K562 (cell line): ENCODE measurements around the gene ARHGEF38.

Experiments
- FOXA3 ChIP-seq, 2 experiments: fragments of 450-650 bp in 1 of 2; sonication (generic) in 1 of 2; formaldehyde crosslinking; IDR thresholded peaks in 1 of 2; conservative IDR thresholded peaks in 1 of 2; 2 replicates each; pipeline versions ENCODE4 v1.4.0 to v1.8.0; 2020 to 2022; ENCODE audit warnings: mild to moderate bottlenecking in 2 of 2, missing genetic modification reagents in 1 of 2
- MEF2D ChIP-seq: conservative IDR thresholded peaks from 2 replicates; pipeline ENCODE4 v1.6.1; 2016; ENCODE audit warnings: low read depth, missing genetic modification characterization, missing compliant biosample characterization
- NFRKB ChIP-seq: fragments of 450-650 bp; IDR thresholded peaks from 2 replicates; pipeline ENCODE4 v1.6.1; 2016; ENCODE audit warnings: low read depth
- PYGO2 ChIP-seq: fragments of 450-650 bp; IDR thresholded peaks from 2 replicates; pipeline ENCODE4 v1.6.1; 2016; ENCODE audit warnings: mild to moderate bottlenecking, missing genetic modification characterization, moderate library complexity, missing compliant biosample characterization
- RFX5 ChIP-seq: IDR thresholded peaks from 2 replicates; pipeline ENCODE4 v1.6.1; 2011; ENCODE audit warnings: low read depth, mild to moderate bottlenecking, improper control_type of control experiment, low read length
- SP2 ChIP-seq: IDR thresholded peaks from 2 replicates; pipeline ENCODE4 v1.6.1; 2011; ENCODE audit warnings: mild to moderate bottlenecking, low read depth, low read length, moderate library complexity; ENCODE audit not compliant: poor library complexity, severe bottlenecking; ENCODE audit errors: extremely low read depth
- ZNF134 ChIP-seq: fragments of 250-450 bp; sonication (Bioruptor Pico); conservative IDR thresholded peaks from 2 replicates; pipeline ENCODE4 v1.4.0; 2020
- ZNF407 ChIP-seq: fragments of 450-650 bp; IDR thresholded peaks from 2 replicates; pipeline ENCODE4 v1.6.1; 2016; ENCODE audit warnings: low read depth
- TF ChIP-seq, protein P1 (sequence below), 3 experiments: IDR thresholded peaks in 2 of 3; conservative IDR thresholded peaks in 1 of 3; 2 replicates each; pipeline ENCODE4 v1.5.1; 2011 to 2012; ENCODE audit warnings: low read length in 3 of 3, mild to moderate bottlenecking in 3 of 3, control low read depth in 2 of 3, improper control_type of control experiment in 1 of 3, inconsistent platforms in 1 of 3, low read depth in 1 of 3, mixed read lengths in 1 of 3, moderate library complexity in 1 of 3; ENCODE audit not compliant: insufficient read depth in 2 of 3
- TF ChIP-seq, protein P2 (sequence below): fragments of 200-800 bp; sonication (Bioruptor generic); IDR thresholded peaks from 2 replicates; pipeline ENCODE4 v1.6.1; 2017; ENCODE audit warnings: missing genetic modification characterization, missing compliant biosample characterization

DNA sequence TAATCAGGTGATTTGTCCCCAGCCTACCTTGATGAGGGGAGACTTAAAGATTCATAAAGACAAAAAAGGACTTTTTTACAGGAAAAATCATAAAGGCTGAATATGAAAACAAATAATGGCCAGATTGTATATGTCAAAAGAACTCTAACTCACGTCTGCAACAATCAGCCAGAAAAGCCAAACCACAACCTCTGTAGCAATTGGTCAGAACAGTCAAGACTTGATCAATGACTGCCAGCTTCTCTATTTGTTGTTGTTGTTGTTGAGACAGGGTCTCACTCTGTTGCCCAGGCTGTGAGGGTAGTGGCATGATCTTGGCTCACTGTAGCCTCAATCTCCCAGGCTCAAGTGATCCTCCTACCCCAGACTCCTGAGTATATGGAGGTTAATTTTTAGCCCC, 42.7 kb upstream of the ARHGEF38 start:
- no peak for TF ChIP-seq RFX5
- no peak for TF ChIP-seq FOXA3 (CRISPR knock-in tag; conservative IDR thresholded peaks at IDR 0.05 in 1 of 2, IDR thresholded peaks at IDR 0.05 in 1 of 2)
- TF ChIP-seq NFRKB = no peak
- TF ChIP-seq PYGO2 (tag) = no peak
- no peak for TF ChIP-seq SP2
- TF ChIP-seq, protein P1, sequence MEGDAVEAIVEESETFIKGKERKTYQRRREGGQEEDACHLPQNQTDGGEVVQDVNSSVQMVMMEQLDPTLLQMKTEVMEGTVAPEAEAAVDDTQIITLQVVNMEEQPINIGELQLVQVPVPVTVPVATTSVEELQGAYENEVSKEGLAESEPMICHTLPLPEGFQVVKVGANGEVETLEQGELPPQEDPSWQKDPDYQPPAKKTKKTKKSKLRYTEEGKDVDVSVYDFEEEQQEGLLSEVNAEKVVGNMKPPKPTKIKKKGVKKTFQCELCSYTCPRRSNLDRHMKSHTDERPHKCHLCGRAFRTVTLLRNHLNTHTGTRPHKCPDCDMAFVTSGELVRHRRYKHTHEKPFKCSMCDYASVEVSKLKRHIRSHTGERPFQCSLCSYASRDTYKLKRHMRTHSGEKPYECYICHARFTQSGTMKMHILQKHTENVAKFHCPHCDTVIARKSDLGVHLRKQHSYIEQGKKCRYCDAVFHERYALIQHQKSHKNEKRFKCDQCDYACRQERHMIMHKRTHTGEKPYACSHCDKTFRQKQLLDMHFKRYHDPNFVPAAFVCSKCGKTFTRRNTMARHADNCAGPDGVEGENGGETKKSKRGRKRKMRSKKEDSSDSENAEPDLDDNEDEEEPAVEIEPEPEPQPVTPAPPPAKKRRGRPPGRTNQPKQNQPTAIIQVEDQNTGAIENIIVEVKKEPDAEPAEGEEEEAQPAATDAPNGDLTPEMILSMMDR (IDR thresholded peaks at IDR 0.05 in 2 of 3, conservative IDR thresholded peaks at IDR 0.05 in 1 of 3; ENCODE audit: insufficient read depth in 2 of 3, low read depth in 1 of 3, low read length in 3 of 3) = no peak
- no peak for TF ChIP-seq ZNF134 (CRISPR knock-in tag)
- TF ChIP-seq, protein P2, sequence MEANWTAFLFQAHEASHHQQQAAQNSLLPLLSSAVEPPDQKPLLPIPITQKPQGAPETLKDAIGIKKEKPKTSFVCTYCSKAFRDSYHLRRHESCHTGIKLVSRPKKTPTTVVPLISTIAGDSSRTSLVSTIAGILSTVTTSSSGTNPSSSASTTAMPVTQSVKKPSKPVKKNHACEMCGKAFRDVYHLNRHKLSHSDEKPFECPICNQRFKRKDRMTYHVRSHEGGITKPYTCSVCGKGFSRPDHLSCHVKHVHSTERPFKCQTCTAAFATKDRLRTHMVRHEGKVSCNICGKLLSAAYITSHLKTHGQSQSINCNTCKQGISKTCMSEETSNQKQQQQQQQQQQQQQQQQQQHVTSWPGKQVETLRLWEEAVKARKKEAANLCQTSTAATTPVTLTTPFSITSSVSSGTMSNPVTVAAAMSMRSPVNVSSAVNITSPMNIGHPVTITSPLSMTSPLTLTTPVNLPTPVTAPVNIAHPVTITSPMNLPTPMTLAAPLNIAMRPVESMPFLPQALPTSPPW (CRISPR knock-in tag) = no peak
- TF ChIP-seq MEF2D = no peak
- TF ChIP-seq ZNF407 = no peak
